GM21737 (cell line): ENCODE measurements around the gene EMILIN1.
"Not testable (repeated sequence)": the region's sequence is repeated elsewhere in the genome, so short reads cannot be mapped to it uniquely, and the experiment has no call there.

Experiments used
- ATAC-seq: cut with Tn5 transposase; IDR thresholded peaks from one replicate; pipeline ENCODE4 v1.9.1; 2021; ENCODE audit warnings: mild to moderate bottlenecking, moderate library complexity; ENCODE audit not compliant: unreplicated experiment

Gene EMILIN1

DNA sequence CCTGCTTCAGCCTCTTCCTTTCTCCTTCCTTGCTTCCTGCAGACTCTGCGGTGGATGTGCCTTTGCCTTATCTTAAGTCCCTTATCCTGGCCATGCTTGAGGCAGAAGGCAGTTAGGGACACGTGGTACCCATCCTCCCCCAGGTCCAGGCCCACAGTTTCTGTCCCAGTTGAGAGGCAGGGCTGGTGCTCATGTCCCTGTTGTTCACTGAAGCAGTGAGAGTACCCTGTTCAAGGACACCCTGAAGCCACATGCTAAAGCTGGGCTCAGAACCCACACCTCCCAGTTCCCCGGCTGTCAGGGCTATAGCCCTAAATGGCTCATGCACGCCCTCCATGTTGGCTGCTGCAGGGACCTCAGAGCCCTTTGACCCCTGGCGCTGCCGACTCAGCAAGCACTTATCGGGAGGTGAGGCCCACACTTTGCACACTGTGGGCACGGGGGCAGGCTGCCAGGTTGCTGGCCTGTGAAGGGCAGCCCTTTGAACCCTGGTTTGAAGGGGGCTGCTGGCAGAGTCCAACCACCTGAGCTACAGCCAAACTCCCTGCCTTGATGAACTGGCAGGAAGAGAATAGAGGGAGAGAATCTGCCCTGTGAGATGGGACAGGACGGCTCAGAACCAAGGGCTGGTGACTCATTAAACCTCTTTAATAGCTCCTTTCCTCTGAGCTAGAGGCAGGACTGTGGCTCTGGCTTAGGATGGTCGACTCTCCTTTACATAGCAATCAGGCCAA is 14.4 kb downstream of the EMILIN1 start:
- no peak for ATAC-seq

DNA sequence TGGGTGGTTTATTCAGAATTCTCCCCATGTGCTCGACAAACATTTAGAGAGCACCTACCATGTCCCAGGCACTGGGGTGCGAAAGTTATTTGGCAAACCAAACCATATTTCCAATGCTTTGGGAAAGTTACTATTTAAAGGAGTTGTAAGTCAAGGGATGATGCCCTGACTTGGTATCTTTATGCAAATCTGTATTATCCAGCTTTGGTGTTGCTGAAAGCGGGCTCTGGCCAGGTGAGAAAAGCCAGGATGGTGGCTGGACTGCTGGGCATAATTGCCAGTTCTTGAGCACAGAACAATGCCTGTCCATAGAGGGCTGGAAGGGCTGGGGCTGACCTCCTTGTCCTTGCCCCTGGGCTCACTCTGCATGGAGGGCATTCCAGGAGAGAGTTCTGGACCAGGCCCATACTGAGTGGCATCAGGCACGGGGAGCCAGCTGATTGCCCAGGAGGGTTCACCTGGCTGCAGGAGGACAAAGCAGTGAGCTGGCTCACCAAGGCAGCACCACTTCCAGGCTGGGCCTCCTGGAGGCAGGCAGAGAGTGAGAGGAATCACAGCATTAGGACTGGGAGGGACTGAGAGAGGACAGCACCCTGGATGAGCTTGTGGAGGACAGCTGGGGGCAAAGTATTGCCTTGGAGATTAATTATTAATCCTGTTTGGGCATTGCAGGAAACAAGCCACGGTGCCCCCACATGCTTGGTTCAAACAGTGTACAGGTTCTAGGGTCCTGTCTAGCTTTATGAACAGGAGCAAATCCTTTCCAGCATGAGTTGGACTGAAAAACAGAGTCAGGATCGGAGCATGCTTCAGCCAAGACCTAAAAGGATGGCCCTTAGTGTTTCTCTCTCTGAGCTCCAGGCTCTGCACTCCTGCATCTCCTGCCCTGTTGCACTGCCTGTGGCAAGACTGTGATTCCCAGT is 15.3 kb downstream of the EMILIN1 start:
- ATAC-seq, result no peak

DNA sequence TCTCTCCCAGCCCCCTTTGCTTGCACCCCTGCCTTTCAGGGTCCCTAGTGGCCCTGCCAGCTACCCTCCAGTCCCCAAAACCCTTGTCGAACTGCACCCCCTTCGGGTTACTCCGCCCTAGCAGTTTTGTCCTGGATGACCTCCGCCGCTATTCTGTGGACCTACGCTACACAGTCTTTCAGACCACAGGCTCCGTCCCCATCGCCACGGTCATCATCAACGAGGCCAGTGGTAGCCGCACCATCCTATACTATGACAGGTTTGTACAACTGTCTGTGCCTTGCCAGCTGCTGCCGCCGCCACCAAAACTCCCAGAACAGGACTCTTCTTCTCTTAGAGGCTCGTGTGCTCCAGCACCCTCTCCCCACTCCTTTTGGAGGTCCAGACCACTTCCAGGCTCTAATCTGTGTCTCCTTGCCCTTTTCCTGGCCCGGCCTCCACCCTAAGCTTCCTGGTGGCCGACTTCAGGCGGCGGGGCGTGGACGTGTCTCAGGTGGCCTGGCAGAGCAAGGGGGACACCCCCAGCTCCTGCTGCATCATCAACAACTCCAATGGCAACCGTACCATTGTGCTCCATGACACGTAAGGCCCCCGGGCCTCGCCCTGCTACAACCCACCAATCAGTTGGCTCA is 16.1 kb downstream of the EMILIN1 start:
- ATAC-seq, result no peak

DNA sequence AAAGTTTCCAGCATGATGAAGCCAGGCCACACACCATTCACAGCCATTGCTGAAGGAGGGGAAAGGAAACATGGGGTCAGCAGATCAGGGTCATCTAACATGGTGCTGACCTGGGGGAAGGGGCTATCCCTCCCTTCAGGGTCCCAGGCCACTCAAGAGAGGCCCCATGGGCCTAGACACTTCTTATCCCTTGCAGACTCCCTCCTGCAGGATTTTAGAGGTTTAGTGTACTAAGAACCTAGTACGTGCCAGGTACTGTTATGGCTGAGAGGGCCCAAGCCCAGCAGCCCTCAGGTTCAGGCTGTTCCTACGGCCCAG is 17.0 kb downstream of the EMILIN1 start:
- ATAC-seq, result no peak

DNA sequence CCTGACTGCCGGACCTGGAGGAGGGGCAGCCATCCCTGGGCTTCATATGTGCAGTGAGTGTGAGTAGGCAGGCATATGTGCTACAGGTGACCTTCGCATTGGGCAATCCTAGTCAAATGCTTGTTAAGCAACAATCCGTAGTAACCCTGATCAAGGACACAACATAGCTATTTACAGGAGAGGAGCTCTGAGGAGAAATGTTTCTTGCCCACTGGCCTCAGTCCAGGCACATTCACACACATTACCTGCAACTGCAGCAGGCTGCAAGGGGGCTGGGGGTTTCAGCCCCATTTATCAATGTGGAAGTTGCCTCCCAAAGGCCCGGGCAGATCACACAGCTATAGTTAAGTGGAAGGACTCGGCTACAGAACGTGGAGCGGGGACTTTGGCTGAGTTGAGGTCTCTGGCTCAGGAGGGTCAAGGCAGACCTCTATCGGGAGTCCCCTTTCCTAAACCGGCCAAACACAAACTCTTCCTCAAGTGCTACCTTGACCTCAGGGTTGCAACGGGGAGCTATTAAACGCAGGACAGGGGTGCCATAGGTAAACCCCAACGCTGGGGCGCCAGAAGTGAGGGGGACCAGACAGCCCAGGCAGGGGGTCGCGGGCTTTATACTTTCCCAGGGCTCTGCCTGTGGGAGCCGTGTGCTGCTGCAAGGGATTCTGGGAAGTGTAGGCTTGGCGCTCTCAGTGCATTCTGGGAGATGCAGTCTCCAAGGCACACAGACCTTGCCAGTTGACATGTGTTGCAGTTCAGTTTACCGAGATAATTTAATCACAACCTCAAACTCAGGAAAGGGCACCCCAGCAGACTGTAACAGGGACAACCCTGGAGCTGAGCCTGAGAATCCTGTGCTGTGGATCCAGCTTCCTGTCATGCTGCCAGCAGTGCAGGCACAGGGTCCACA is 17.6 kb downstream of the EMILIN1 start:
- no peak for ATAC-seq

DNA sequence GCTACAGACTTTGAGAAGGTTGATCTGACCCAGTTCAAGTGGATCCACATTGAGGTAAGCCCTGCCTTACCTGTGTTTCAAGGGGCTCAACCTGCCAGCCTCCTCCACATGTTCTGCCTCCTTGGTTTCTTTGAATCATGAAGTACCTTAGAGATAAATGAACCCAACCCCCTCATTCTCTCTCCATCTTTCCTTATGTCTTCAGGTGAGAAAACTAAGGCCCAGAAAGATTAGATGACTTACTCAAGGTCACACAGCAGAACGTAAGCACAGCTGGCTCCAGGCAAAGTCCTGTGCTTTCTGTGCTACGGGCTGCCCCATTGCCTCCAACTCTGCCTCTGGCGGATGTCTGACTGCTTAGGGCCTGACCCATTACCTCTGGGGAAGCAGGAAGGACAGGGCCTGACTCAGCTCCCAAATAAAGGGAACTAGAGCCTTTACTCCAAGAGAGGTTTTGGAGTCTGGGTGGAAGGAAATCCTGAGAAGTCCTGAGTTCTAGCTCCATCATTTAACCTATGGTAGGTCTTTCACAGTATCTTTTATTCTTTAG is 18.4 kb downstream of the EMILIN1 start:
- ATAC-seq, result no peak

DNA sequence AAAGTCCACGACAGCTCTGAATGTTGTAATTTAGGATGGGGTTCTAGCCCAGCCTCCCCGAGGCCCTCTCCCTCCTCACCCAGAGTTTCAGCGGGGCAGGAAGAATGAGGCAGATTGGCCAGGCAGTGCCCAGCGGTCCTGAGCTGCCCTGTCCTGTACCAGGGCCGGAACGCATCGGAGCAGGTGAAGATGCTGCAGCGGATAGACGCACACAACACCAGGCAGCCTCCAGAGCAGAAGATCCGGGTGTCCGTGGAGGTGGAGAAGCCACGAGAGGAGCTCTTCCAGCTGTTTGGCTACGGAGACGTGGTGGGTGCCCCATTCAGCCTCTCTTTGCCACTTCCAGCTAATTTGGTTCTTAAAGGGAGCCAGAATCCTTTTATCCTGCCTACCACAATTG is 18.9 kb downstream of the EMILIN1 start:
- no peak for ATAC-seq

DNA sequence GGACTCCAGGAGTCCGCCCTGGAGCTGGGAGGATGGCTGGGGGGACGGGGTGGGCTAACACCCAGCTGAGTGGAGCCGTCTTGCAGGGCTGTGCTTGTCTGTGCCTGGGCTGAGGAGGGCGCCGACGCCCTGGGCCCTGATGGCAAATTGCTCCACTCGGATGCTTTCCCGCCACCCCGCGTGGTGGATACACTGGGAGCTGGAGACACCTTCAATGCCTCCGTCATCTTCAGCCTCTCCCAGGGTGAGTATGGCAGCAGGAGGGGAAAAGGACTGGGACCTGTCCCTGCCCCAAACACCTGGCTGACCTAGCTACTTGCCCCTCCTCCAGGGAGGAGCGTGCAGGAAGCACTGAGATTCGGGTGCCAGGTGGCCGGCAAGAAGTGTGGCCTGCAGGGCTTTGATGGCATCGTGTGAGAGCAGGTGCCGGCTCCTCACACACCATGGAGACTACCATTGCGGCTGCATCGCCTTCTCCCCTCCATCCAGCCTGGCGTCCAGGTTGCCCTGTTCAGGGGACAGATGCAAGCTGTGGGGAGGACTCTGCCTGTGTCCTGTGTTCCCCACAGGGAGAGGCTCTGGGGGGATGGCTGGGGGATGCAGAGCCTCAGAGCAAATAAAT is 21.0 kb downstream of the EMILIN1 start:
- ATAC-seq, result no peak

DNA sequence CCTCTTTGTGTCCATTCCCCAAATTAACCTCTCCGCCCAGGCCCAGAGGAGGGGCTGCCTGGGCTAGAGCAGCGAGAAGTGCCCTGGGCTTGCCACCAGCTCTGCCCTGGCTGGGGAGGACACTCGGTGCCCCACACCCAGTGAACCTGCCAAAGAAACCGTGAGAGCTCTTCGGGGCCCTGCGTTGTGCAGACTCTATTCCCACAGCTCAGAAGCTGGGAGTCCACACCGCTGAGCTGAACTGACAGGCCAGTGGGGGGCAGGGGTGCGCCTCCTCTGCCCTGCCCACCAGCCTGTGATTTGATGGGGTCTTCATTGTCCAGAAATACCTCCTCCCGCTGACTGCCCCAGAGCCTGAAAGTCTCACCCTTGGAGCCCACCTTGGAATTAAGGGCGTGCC is 21.6 kb downstream of the EMILIN1 start:
- ATAC-seq, result no peak

DNA sequence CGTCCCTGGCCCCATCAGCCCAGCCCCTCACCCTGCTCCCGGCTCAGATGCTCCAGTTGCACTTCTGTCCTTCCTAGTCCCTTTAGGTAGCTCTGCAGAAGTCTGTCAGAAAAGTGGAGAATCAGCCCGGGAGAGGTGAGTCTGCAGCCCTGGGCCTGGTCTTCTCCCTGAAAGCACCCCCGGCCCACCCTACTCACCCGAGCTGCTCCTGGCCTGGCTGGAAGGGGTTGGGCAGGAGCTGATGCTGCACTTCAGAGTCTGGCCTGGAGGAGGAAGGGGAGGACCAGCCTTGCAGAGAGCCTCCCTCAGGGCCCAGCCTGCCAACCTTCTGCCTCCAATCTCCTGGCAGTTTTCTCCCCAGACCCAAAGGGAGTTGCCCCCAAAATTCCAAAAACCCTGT is 23.9 kb downstream of the EMILIN1 start:
- ATAC-seq, result no peak

DNA sequence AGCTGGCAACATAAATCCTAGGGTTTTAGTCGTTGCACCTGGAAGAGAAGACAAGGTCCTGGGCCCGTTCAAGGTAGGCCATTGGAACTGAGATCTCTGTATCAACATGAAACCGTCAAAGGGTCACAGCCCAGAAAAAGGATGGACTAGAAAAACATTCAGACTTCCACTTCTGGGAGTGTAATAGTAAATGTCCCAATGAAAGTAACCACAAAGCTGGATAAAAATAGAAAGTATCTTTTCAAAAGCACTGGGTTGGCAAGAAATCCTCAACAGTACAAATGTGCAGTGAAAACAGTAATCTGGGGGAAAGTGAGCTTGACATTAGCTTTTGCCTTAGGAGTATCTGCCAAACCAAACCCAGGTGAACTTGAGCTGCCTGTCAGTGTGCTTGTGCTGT is 27.6 kb downstream of the EMILIN1 start:
- no peak for ATAC-seq

DNA sequence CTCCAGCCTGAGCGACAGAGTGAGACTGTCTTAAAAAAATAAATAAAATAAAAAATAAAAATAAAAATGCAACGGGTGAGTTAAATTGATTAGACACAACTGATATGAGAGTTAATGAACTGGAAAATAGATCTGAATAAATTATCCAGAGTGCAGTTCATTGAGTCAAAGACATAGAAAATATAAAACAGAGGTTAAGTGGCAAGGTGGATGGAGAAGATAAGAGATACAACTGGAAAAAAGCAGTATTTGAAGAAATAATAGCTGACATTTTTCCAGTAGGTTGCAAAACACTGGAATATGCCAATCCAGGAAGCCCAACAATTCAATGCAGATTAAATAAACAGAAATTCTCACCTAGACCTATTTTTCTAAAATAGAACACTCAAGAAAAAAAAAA is 29.8 kb downstream of the EMILIN1 start:
- ATAC-seq, result no peak

DNA sequence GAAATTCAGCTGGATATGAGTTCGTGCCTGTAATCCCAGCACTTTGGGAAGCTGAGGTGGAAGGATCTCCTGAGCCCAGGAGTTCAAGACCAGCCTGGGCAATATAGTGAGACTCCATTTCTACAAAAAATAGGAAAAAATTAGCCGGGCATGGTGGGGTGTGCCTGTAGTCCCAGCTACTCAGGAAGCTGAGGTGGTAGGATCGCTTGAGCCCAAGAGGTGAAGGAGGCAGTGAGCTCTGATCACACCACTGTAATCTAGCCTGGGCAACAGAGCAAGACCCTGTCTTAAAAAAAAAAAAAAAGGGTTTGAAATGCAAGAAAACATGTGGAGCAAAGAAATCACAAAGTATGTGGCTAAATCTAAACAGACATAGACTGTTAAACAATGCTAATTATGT is 30.7 kb downstream of the EMILIN1 start:
- no peak for ATAC-seq

DNA sequence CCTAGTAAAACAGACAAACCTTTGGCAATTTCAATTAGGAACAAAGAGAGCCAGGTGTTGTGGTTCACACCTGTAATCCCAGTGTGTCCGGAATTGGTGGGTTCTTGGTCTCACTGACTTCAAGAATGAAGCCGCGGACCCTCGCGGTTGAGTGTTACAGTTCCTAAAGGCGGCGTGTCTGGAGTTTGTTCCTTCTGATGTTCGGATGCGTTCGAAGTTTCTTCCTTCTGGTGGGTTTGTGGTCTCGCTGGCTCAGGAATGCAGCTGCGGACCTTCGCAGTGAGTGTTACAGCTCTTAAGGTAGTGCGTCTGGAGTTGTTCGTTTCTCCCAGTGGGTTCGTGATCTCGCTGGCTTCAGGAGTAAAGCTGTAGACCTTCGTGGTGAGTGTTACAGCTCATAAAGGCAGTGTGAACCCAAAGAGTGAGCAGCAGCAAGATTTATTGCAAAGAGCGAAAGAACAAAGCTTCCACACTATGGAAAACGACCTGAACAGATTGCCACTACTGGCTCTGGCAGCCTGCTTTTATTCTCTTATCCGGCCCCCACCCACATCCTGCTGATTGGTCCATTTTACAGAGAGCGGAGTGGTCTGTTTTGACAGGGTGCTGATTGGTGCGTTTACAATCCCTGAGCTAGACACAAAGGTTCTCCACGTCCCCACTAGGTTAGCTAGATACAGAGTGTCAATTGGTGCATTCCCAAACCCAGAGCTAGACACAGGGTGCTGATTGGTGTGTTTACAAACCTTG is 32.4 kb downstream of the EMILIN1 start:
- not testable (repeated sequence) for ATAC-seq

DNA sequence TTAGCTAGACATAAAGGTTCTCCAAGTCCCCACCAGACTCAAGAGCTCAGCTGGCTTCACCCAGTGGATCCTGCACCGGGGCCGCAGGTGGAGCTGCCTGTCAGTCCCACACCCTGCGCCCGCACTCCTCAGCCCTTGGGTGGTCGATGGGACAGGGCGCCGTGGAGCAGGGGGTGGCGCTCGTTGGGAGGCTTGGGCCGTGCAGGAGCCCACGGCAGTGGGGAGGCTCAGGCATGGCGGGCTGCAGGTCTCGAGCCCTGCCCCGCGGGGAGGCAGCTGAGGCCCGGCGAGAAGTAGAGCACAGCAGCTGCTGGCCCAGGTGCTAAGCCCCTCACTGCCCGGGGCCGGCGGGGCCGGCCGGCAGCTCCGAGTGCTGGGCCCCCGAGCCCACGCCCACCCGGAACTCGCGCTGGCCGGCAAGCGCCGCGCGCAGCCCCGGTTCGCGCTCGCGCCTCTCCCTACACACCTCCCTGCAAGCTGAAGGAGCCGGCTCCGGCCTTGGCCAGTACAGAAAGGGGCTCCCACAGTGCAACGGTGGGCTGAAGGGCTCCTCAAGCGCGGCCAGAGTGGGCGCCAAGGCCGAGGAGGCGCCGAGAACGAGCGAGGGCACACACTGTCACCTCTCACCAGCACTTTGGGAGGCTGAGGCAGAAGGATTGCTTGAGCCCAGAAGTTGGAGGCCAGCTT is 33.1 kb downstream of the EMILIN1 start:
- not testable (repeated sequence) for ATAC-seq

DNA sequence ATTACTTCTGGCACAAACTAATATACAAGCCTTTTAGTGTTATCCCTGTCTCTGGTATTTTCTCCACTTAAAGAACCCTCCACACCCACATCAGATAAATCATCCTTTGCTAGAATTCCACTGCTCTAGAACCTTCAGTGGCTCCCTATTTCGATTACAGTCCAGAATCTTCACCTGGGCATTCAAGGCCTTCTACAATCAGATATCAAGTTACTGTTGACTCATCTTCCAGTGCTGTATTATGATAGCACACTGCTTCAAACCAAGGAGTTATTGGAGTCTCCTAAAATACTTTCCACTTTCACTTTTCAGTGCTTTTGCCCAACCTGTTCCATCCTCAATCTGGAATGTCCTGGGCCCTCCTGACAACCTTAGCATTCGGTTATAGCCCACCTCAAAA is 37.1 kb downstream of the EMILIN1 start:
- no peak for ATAC-seq

DNA sequence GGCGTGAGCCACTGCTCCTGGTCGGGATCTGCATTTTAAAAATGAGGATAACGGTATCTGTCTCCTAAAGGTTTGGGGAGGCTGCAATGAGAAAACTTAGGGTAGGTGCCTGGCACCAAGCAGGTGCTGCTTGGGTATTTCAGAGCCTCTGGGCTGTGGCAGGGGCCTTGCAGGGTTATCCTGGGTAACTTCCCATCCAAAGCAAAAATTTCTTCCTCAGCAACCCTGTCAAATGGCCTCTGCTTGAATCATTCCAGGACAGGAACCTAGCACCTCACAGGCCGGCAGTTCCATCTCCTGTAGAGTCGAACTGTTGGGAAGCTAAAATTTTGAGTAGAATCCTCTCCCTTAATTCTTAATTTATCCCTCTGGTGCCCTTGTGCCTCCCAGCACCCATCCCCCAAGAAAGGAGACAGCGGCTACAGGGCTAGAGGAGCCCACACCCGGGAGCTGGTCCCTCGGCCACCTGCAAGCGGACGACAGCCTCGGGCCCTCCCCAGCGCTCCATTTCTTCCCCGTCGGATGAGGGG is 39.6 kb downstream of the EMILIN1 start:
- no peak for ATAC-seq

DNA sequence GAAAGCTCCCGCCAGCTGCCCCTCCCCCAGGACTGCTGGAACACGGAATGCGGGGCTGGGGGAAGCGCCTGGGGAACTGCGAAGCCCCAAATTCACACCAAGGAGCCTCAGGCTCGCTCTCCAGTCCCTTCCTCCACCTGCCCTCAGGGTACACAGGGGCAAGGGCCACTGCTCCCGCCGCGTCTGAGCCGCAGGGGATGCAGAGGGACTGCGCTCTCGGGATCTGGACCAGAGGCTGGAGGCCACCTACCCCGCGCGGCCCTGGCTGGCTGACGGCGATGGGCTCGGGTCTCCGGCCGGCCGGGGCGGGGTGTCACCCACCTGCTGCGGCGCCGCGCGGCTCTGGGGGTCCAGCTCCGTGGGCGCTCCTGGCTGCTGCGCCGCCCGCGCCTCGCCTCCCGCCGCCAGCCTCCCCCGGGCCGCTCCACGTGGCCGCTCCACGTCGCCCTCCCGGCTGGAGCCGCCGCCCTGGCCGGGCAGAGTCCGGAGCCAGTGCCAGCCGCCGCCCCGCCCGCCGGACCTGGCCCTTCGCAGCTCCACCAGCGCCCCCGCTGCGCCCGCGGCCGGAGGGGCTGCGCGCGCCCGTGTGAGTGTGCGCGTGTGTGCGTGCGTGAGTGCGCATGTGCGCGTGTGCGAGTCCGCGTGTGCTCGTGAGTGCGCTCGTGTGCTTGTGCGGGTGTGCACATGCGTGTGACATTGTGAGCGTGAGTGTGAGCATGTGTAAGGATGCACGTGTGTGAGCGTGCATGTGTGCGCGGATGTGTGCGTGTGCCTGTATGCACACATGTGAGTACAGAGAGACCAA is 40.3 kb downstream of the EMILIN1 start, which contains the start of gene CGREF1:
TSS of gene CGREF1 (minus strand) at position 604 of the 805 bp plus-strand sequence. CDS start 14,762 bp downstream, outside the sequence.
- ATAC-seq, result no peak
